AG20443 (cell line): Measurements from ENCODE around the gene TRIP13.

Experiments used
- DNase-seq: peaks from one replicate; pipeline ENCODE4 v3.0.0; 2012; ENCODE audit warnings: low spot score, mixed read lengths

Gene TRIP13

GRCh38 chr5:854966-855743 lies 37.5 kb upstream of the TRIP13 start:
- no peak for DNase-seq

- DNase-seq: no peak
These were observed 36.7 kb upstream of the TRIP13 start for GRCh38 chr5:855771-856530.

GRCh38 chr5:856531-857425 lies 35.9 kb upstream of the TRIP13 start:
- DNase-seq: no peak

- no peak for DNase-seq
These were observed 34.0 kb upstream of the TRIP13 start for GRCh38 chr5:858726-859125.

- no peak for DNase-seq
These were observed 33.3 kb upstream of the TRIP13 start for GRCh38 chr5:859391-859790.

GRCh38 chr5:859798-860296 lies 32.8 kb upstream of the TRIP13 start:
- DNase-seq: no peak

- no peak for DNase-seq
These were observed 32.1 kb upstream of the TRIP13 start for GRCh38 chr5:860506-861150.

GRCh38 chr5:861442-862366 lies 31.0 kb upstream of the TRIP13 start:
- no peak for DNase-seq

GRCh38 chr5:862367-863243 lies 30.1 kb upstream of the TRIP13 start:
- no peak for DNase-seq

- DNase-seq: no peak
These were observed 29.4 kb upstream of the TRIP13 start for GRCh38 chr5:863244-863805.

GRCh38 chr5:864492-865167 lies 28.1 kb upstream of the TRIP13 start:
- no peak for DNase-seq

- no peak for DNase-seq
These were observed 27.5 kb upstream of the TRIP13 start for GRCh38 chr5:865168-865521.

- no peak for DNase-seq
These were observed 26.9 kb upstream of the TRIP13 start for GRCh38 chr5:865771-866170.

- no peak for DNase-seq
These were observed 25.3 kb upstream of the TRIP13 start for GRCh38 chr5:867300-867870.

- DNase-seq: no peak
These were observed 24.1 kb upstream of the TRIP13 start for GRCh38 chr5:868428-869135.

- DNase-seq: no peak
These were observed 21.7 kb upstream of the TRIP13 start for GRCh38 chr5:870956-871355.

GRCh38 chr5:871596-872298 lies 20.9 kb upstream of the TRIP13 start:
- DNase-seq: no peak
